ENCODE results near the gene ACOX2.

ACOX2 gene

DNA sequence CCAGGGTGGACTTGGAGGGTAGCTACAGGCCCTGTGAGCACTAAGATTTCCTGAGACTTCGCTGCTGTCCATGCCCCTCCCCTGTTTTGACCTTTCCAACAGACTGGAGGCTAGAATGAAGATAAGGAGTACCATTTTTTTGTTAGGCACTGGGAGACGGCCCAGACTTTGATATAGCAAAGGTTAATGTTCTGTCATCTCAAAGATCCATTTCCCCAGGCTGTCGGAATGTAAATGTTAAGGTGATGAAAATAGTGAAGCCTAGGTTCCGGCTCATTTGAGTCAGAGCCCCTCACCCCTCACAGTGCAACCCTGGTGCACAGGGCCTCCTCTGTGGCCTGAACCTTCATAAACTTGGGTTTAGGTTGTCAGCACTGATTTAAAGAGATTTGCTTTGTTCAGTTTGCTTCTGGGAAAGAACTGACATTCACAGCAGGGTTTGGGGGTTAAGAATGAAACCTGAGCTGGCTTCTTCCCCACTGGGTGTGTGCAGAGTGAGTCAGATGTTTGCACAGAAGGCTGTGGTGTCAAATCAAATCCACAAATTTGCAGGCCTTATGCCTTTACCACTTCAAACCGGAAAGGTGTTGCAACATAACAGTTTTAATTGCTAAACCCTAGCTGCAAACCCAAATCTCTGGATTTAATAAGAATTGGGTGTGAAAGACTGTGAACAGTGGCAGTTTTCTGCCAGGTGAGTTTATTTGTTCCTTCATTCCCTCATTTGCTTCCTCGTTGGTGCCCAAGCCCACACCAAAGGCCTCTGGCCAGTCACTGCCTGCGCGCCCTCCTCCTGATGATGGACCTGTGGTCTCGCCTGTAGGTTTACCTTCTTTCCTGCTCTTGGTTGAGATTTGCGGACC, 65.7 kb downstream of the ACOX2 start:
- Histone ChIP-seq H3K36me3 (ENCODE audit: control insufficient read depth, low read length) (no peaks in the 10 kb centered on the region), H3K9me2 (replicated peaks; ENCODE audit: control insufficient read depth, low read length) (no peaks in the 10 kb centered on the region), H3K27ac (ENCODE audit: low read depth, low read length) (no peak overlapping the region), H4K20me1 (ENCODE audit: control insufficient read depth, insufficient read depth, low read depth, low read length) (no peaks in the 10 kb centered on the region), H3K79me2 (ENCODE audit: control insufficient read depth, low read length) (no peaks in the 10 kb centered on the region), H3K9me3 (ENCODE audit: control insufficient read depth, insufficient read depth, low read length) (no peaks in the 10 kb centered on the region), H3K4me2 (ENCODE audit: low read length) (no peak overlapping the region), H3K4me3 (ENCODE audit: low read length) (no peak overlapping the region), H3K27me3 (ENCODE audit: control insufficient read depth, low read length) (no peaks in the 10 kb centered on the region), H3K4me1 (ENCODE audit: control insufficient read depth, low read length) (peaks cover 20% of the 10 kb centered on the region), H3F3A (ENCODE audit: control insufficient read depth, insufficient read depth) (no peaks in the 10 kb centered on the region)
- TF ChIP-seq, protein P1, sequence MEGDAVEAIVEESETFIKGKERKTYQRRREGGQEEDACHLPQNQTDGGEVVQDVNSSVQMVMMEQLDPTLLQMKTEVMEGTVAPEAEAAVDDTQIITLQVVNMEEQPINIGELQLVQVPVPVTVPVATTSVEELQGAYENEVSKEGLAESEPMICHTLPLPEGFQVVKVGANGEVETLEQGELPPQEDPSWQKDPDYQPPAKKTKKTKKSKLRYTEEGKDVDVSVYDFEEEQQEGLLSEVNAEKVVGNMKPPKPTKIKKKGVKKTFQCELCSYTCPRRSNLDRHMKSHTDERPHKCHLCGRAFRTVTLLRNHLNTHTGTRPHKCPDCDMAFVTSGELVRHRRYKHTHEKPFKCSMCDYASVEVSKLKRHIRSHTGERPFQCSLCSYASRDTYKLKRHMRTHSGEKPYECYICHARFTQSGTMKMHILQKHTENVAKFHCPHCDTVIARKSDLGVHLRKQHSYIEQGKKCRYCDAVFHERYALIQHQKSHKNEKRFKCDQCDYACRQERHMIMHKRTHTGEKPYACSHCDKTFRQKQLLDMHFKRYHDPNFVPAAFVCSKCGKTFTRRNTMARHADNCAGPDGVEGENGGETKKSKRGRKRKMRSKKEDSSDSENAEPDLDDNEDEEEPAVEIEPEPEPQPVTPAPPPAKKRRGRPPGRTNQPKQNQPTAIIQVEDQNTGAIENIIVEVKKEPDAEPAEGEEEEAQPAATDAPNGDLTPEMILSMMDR (IDR thresholded peaks at IDR 0.05; ENCODE audit: low read depth, low read length, poor library complexity, severe bottlenecking) = no peak
- TF ChIP-seq EZH2phosphoT487 (IDR thresholded peaks at IDR 0.05; ENCODE audit: borderline replicate concordance, low read length) = no peak

DNA sequence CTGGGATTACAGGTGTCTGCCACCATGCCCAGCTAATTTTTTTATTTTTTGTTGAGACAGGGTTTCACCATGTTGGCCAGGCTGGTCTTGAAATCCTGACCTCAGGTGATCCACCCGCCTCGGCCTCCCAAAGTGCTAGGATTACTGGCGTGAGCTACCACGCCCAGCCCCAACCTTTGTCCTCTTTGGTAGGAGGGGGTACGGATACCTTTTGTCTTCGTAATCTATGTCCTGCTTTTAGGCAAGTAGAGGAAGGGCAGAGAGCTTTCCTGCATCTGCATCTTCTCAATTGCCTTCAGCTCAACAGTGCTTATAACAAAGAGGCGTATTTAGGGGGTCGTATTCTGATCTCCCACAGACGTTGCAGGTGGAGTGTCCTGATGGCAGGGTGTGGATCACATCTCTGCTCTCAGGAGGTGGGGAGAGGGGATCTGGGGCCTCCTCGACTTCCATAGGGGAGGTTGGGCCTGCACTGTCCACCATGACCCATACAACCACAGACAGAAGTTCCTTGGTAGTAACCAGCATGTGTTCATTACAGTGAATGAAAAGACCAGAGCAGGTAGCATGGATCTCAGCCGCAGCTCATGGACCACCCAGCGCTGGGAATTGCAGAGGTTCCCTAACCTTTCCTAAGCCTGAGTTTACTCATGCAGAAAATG, 66.5 kb downstream of the ACOX2 start:
- H3K27me3 ChIP-seq (ENCODE audit: control insufficient read depth, low read length) = no peaks in the 10 kb centered on the region
- H3K9me3 ChIP-seq (ENCODE audit: control insufficient read depth, insufficient read depth, low read length) = no peaks in the 10 kb centered on the region
- no peak overlapping the region for H3K4me2 ChIP-seq (ENCODE audit: low read length)
- H3K9me2 ChIP-seq (replicated peaks; ENCODE audit: control insufficient read depth, low read length) = no peaks in the 10 kb centered on the region
- no peaks in the 10 kb centered on the region for H3K36me3 ChIP-seq (ENCODE audit: control insufficient read depth, low read length)
- H3F3A ChIP-seq (ENCODE audit: control insufficient read depth, insufficient read depth) = no peaks in the 10 kb centered on the region
- no peaks in the 10 kb centered on the region for H4K20me1 ChIP-seq (ENCODE audit: control insufficient read depth, insufficient read depth, low read depth, low read length)
- TF ChIP-seq, protein P1 (IDR thresholded peaks at IDR 0.05; ENCODE audit: low read depth, low read length, poor library complexity, severe bottlenecking) = no peak
- TF ChIP-seq EZH2phosphoT487 (IDR thresholded peaks at IDR 0.05; ENCODE audit: borderline replicate concordance, low read length) = no peak
- H3K4me3 ChIP-seq (ENCODE audit: low read length) = no peak overlapping the region
- no peaks in the 10 kb centered on the region for H3K79me2 ChIP-seq (ENCODE audit: control insufficient read depth, low read length)
- no peak overlapping the region for H3K27ac ChIP-seq (ENCODE audit: low read depth, low read length)
- peaks cover 15% of the 10 kb centered on the region for H3K4me1 ChIP-seq (ENCODE audit: control insufficient read depth, low read length)

DNA sequence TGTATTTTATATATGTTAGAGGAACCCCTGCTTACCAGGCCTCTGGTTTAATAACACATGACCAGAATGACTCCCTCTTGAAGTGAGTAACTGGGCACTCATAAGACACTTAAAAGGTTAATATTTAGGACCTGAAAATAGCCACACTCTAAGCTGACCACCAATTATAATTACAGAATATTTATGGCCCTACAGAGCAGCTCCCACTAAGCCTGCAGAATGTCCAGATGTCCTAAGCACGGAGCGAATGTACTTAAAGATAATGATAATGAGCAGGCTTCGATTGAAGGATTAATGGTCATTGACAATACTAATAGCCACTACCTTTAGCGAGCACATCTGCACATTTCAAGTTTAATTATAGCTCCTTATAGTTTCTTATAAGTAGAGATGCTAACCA, 67.9 kb downstream of the ACOX2 start:
- H3K4me1 ChIP-seq (ENCODE audit: control insufficient read depth, low read length) = peaks cover 6% of the 10 kb centered on the region
- H3K79me2 ChIP-seq (ENCODE audit: control insufficient read depth, low read length) = no peaks in the 10 kb centered on the region
- H3K9me3 ChIP-seq (ENCODE audit: control insufficient read depth, insufficient read depth, low read length) = no peaks in the 10 kb centered on the region
- TF ChIP-seq, protein P1 (IDR thresholded peaks at IDR 0.05; ENCODE audit: low read depth, low read length, poor library complexity, severe bottlenecking) = no peak
- TF ChIP-seq EZH2phosphoT487 (IDR thresholded peaks at IDR 0.05; ENCODE audit: borderline replicate concordance, low read length) = no peak
- no peak overlapping the region for H3K4me2 ChIP-seq (ENCODE audit: low read length)
- no peaks in the 10 kb centered on the region for H3K9me2 ChIP-seq (replicated peaks; ENCODE audit: control insufficient read depth, low read length)
- no peak overlapping the region for H3K4me3 ChIP-seq (ENCODE audit: low read length)
- H3K27me3 ChIP-seq (ENCODE audit: control insufficient read depth, low read length) = no peaks in the 10 kb centered on the region
- no peaks in the 10 kb centered on the region for H4K20me1 ChIP-seq (ENCODE audit: control insufficient read depth, insufficient read depth, low read depth, low read length)
- no peaks in the 10 kb centered on the region for H3K36me3 ChIP-seq (ENCODE audit: control insufficient read depth, low read length)
- no peak overlapping the region for H3K27ac ChIP-seq (ENCODE audit: low read depth, low read length)
- no peaks in the 10 kb centered on the region for H3F3A ChIP-seq (ENCODE audit: control insufficient read depth, insufficient read depth)

All from DOHH2 (cell line).